HCT116 (cell line): ENCODE measurements around the gene GAL3ST2. TPM values are rescaled to one million over a fixed set of nuclear protein-coding genes. Genes with fewer than 3 reads are reported as not detected.

Experiments
- ATAC-seq: fragments of 200-7000 bp; cut with Tn5 transposase; 2 replicates; pipeline ENCODE4 v1.9.1; 2020; ENCODE audit warnings: mild to moderate bottlenecking, moderate library complexity
- BruUV-seq: library from RNA; stranded (reverse); fragments of 400-500 nt; replicated peaks from 2 replicates; lab custom pipeline; 2021; lab: Mats Ljungman, UMichigan
- CTCF ChIA-PET: fragments of 300-600 bp; sonication (Branson Sonifier 250); formaldehyde crosslinking; loops from one replicate; lab custom pipeline; 2021; ENCODE audit warnings: antibody characterized with exemption; lab: Charles Lee
- POLR2A ChIA-PET: fragments of 300-600, 350-600 bp; sonication (Branson Sonifier 250); formaldehyde crosslinking; loops from one replicate; lab custom pipeline; 2021; ENCODE audit warnings: antibody characterized with exemption; lab: Charles Lee
- RAD21 ChIA-PET, 2 experiments: fragments of 300-600 bp; sonication (Branson Sonifier 250); formaldehyde crosslinking; loops; one replicate each; lab custom pipeline; 2023; ENCODE audit warnings: low total read pairs in 2 of 2; ENCODE audit not compliant: uncharacterized antibody in 2 of 2, unreplicated experiment in 2 of 2, low non-redundant PET in 1 of 2; lab: Charles Lee
- DNase-seq: peaks from one replicate; pipeline ENCODE4 v3.0.0-alpha.2; 2010; ENCODE audit warnings: low read depth, low spot score
- H2AFZ ChIP-seq: fragments of 200-600 bp; shearing (Covaris generic), sonication (generic); 2 replicates; pipeline ENCODE4 v1.6.1; 2017; ENCODE audit warnings: low read depth, mixed run types, mixed read lengths, antibody characterized with exemption, low read length; ENCODE audit not compliant: poor library complexity, severe bottlenecking
- H3K27ac ChIP-seq: 2 replicates; pipeline ENCODE4 v1.5.1; 2012; ENCODE audit warnings: low read depth, low read length
- H3K27me3 ChIP-seq: fragments of 200-600 bp; sonication (generic); 2 replicates; pipeline ENCODE4 v1.6.1; 2016; ENCODE audit warnings: mixed run types, low read length, mixed read lengths; ENCODE audit not compliant: insufficient read depth
- H3K36me3 ChIP-seq, 2 experiments: fragments of 200-500 bp in 1 of 2; fragments of 200-600 bp in 1 of 2; sonication (Bioruptor generic) in 1 of 2; sonication (generic) in 1 of 2; 2 replicates each; pipeline versions ENCODE4 v1.5.1 to v1.6.1; 2014 to 2016; ENCODE audit warnings: low read length in 2 of 2, inconsistent platforms in 1 of 2, mixed read lengths in 1 of 2, mixed run types in 1 of 2; ENCODE audit not compliant: insufficient read depth in 2 of 2, control insufficient read depth in 1 of 2
- H3K4me1 ChIP-seq, 2 experiments: fragments of 200-600 bp in 1 of 2; sonication (generic) in 1 of 2; 2 replicates each; pipeline versions ENCODE4 v1.5.1 to v1.6.1; 2012 to 2017; ENCODE audit warnings: low read length in 2 of 2, inconsistent platforms in 1 of 2, mild to moderate bottlenecking in 1 of 2, mixed read lengths in 1 of 2, mixed run types in 1 of 2, moderate library complexity in 1 of 2; ENCODE audit not compliant: insufficient read depth in 2 of 2, control insufficient read depth in 1 of 2
- H3K4me2 ChIP-seq: fragments of 200-600 bp; sonication (generic); 2 replicates; pipeline ENCODE4 v1.6.1; 2017; ENCODE audit warnings: mixed run types, low read length, mixed read lengths
- H3K4me3 ChIP-seq, 2 experiments: fragments of 200-600 bp in 1 of 2; sonication (generic) in 1 of 2; replicated peaks in 1 of 2; 2 replicates each; pipeline ENCODE4 v1.5.1; 2011 to 2016; ENCODE audit warnings: low read length in 2 of 2, control low read depth in 1 of 2, low read depth in 1 of 2, mild to moderate bottlenecking in 1 of 2, mixed read lengths in 1 of 2, mixed run types in 1 of 2
- H3K79me2 ChIP-seq: fragments of 200-600 bp; sonication (generic); 2 replicates; pipeline ENCODE4 v1.6.1; 2017; ENCODE audit warnings: mild to moderate bottlenecking, mixed run types, low read length, moderate library complexity, mixed read lengths; ENCODE audit not compliant: insufficient read depth
- H3K9ac ChIP-seq: fragments of 200-600 bp; sonication (generic); 2 replicates; pipeline ENCODE4 v1.6.1; 2016; ENCODE audit warnings: low read length, mixed read lengths
- H3K9me2 ChIP-seq: fragments of 200-600 bp; sonication (generic), shearing (Covaris generic); 2 replicates; pipeline ENCODE4 v1.6.1; 2017; ENCODE audit warnings: mixed run types, mild to moderate bottlenecking, moderate library complexity; ENCODE audit not compliant: insufficient read depth
- H3K9me3 ChIP-seq, 2 experiments: fragments of 200-500 bp in 1 of 2; fragments of 200-600 bp in 1 of 2; sonication (Bioruptor generic) in 1 of 2; sonication (generic) in 1 of 2; 2 replicates each; pipeline ENCODE4 v1.6.1; 2014 to 2017; ENCODE audit warnings: low read length in 2 of 2, mixed read lengths in 2 of 2, inconsistent platforms in 1 of 2, low read depth in 1 of 2, mild to moderate bottlenecking in 1 of 2, mixed run types in 1 of 2, moderate library complexity in 1 of 2; ENCODE audit not compliant: control insufficient read depth in 1 of 2, insufficient read depth in 1 of 2
- H4K20me1 ChIP-seq: fragments of 200-600 bp; sonication (generic), shearing (Covaris generic); 2 replicates; pipeline ENCODE4 v1.6.1; 2017; ENCODE audit warnings: mixed run types, mild to moderate bottlenecking, moderate library complexity; ENCODE audit not compliant: insufficient read depth
- CBX3 ChIP-seq: IDR thresholded peaks from 2 replicates; pipeline ENCODE4 v1.6.1; 2012; ENCODE audit warnings: low read depth
- CEBPB ChIP-seq: IDR thresholded peaks from 2 replicates; pipeline ENCODE4 v1.6.1; 2012; ENCODE audit warnings: low read depth
- EGR1 ChIP-seq: IDR thresholded peaks from 2 replicates; pipeline ENCODE4 v1.6.1; 2012; ENCODE audit warnings: low read depth
- ELF1 ChIP-seq: IDR thresholded peaks from 2 replicates; pipeline ENCODE4 v1.6.1; 2012; ENCODE audit warnings: low read depth, borderline replicate concordance
- EZH2phosphoT487 ChIP-seq: fragments of 200-600 bp; IDR thresholded peaks from 2 replicates; pipeline ENCODE4 v1.6.1; 2018; ENCODE audit warnings: antibody characterized with exemption, borderline replicate concordance
- POLR2A ChIP-seq: IDR thresholded peaks from 2 replicates; pipeline ENCODE4 v1.7.0; 2011; ENCODE audit warnings: borderline replicate concordance; ENCODE audit not compliant: insufficient read depth, insufficient read length; ENCODE audit errors: extremely low read depth
- SIN3A ChIP-seq: IDR thresholded peaks from 2 replicates; pipeline ENCODE4 v1.6.1; 2012; ENCODE audit warnings: low read depth
- SRF ChIP-seq: IDR thresholded peaks from 2 replicates; pipeline ENCODE4 v1.6.1; 2012; ENCODE audit warnings: low read depth
- ZFX ChIP-seq: fragments of 450-650 bp; IDR thresholded peaks from 2 replicates; pipeline ENCODE4 v1.6.1; 2017
- ZNF274 ChIP-seq: fragments of 200-500 bp; sonication (Bioruptor generic); IDR thresholded peaks from 2 replicates; pipeline ENCODE4 v1.6.1; 2014; ENCODE audit warnings: mild to moderate bottlenecking, low read depth, low read length, inconsistent platforms
- intact Hi-C: fragments of 100-400 bp; cut with micrococcal nuclease; formaldehyde crosslinking; loops from 2 replicates; pipeline ENCODE4 v1.10.0; 2022
- total RNA-seq: library from RNA; stranded (reverse); gene quantifications from one replicate; pipeline ENCODE4 v1.2.1, GENCODE V29; 2021; ENCODE audit not compliant: unreplicated experiment
- TF ChIP-seq, protein P1 (sequence below): IDR thresholded peaks from 2 replicates; pipeline ENCODE4 v1.6.1; 2012
- TF ChIP-seq, protein P2 (sequence below): IDR thresholded peaks from 2 replicates; pipeline ENCODE4 v1.6.1; 2012
- TF ChIP-seq, protein P3 (sequence below): IDR thresholded peaks from 2 replicates; pipeline ENCODE4 v1.6.1; 2012; ENCODE audit warnings: low read depth
- TF ChIP-seq, protein P4 (sequence below), 3 experiments: fragments of 200-600 bp in 1 of 3; sonication (generic) in 1 of 3; IDR thresholded peaks in 2 of 3; conservative IDR thresholded peaks in 1 of 3; 2 replicates each; pipeline ENCODE4 v1.5.1; 2012 to 2017; ENCODE audit warnings: low read depth in 2 of 3, low read length in 2 of 3, antibody characterized with exemption in 1 of 3, borderline replicate concordance in 1 of 3, control low read depth in 1 of 3, mild to moderate bottlenecking in 1 of 3, mixed read lengths in 1 of 3, mixed run types in 1 of 3, moderate library complexity in 1 of 3; ENCODE audit not compliant: insufficient read depth in 1 of 3

GAL3ST2 gene
- total RNA-seq, 1 experiment from 2014 or later: 0.44 TPM

DNA sequence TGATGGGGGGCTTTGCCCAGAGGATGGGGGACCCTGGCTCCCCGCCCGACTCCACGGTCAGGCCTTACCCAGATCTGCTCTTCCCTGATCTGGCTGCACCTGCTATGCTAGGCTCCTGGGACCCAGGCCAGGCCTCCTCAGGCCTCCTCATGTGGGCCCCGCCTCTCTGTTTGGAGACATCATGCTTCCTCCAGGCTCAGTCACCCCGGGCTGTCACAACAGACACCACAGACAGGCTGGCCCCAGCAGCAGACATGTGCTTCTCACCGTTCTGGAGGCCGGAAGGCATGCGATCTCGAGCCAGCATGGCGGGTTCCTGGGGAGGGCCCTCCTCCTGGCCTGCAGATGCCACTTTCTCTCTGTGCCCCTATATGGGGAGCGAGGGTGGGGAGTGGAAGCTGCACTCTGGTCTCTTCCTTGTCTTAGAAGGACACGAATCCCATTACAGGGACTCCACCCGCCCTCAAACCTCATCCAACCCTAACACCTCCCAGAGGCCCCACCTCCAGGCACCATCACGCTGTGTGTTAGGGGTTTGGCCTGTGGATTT is 21.5 kb downstream of the GAL3ST2 start:
- no peaks in the 10 kb centered on the region for H3K9me3 ChIP-seq
- no peak overlapping the region for H2AFZ ChIP-seq
- no peak; the same call in 1 of the 2 replicates for ATAC-seq
- BruUV-seq: no TSS peak
- no peak overlapping the region for H3K9ac ChIP-seq
- no peaks in the 10 kb centered on the region for H3K79me2 ChIP-seq
- TF ChIP-seq ZFX: no peak
- TF ChIP-seq POLR2A: no peak
- H3K9me2 ChIP-seq: no peaks in the 10 kb centered on the region
- no peak overlapping the region for H3K4me3 ChIP-seq
- no peak for DNase-seq
- H4K20me1 ChIP-seq: no peaks in the 10 kb centered on the region
- RAD21 ChIA-PET: no interaction called here
- H3K27ac ChIP-seq: no peak overlapping the region
- H3K4me2 ChIP-seq: no peak overlapping the region
- no peaks in the 10 kb centered on the region for H3K36me3 ChIP-seq
- H3K27me3 ChIP-seq: no peaks in the 10 kb centered on the region
- H3K4me1 ChIP-seq: no peaks in the 10 kb centered on the region
- intact Hi-C loops: no loop called here
- POLR2A ChIA-PET: no interaction called here
- CTCF ChIA-PET: no interaction called here

DNA sequence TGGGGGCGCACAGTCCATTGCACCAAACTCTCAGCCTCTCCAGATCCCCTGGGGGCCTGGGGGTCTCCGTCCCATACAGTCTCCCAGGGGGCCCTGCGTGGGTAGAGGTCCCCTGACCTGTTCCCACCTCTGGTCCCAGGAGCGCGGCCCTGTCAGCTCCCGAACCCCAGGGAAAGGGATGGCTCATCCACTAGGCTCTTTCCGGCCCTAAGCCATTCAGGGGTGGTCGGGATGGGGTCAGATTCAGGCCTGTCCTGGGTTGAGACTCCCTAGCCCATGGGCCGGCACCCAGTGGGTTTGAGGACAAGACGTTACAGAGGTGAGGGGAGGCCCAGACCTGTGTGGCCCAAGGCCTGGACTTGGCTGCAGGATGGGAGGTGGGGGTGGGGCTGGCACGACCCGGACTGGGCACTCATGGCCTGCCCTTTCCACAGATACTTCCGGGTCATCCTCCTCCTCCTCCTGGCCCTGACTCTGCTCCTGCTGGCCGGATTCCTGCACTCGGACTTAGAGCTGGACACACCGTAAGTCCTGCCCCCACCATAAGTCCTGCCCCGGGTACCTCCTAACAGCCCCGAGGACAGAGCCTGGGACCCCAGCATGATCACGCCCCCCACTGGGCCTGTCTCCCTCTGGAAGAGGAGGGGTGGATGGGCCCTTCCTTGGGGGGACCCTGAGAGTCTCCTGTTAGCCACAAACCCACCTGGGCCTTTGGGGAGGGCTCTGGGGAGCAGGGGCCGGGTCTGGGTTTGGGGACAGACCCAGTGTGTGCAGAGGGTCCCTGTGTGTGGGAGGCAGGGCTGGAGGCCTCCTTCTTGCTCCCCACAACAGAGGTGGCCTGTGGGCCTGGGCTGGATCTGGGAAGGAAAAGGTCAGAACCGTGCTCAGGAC is 22.3 kb downstream of the GAL3ST2 start:
- Histone ChIP-seq H3K27me3 (no peaks in the 10 kb centered on the region), H3K4me3 (no peak overlapping the region), H3K9me2 (no peaks in the 10 kb centered on the region), H3K79me2 (no peaks in the 10 kb centered on the region), H3K9me3 (no peaks in the 10 kb centered on the region), H3K9ac (no peak overlapping the region), H4K20me1 (no peaks in the 10 kb centered on the region), H3K27ac (no peak overlapping the region), H2AFZ (no peak overlapping the region), H3K4me1 (no peaks in the 10 kb centered on the region), H3K4me2 (no peak overlapping the region), H3K36me3 (no peaks in the 10 kb centered on the region)
- intact Hi-C loops: no loop called here
- CTCF ChIA-PET: no interaction called here
- no peak for DNase-seq
- no peak for ATAC-seq
- no TSS peak for BruUV-seq
- RAD21 ChIA-PET: no interaction called here
- POLR2A ChIA-PET: no interaction called here
- TF ChIP-seq EZH2phosphoT487 (no peak), EGR1 (no peak), CBX3 (no peak), CEBPB (no peak), SIN3A (no peak), ZFX (no peak), SRF (no peak), ELF1 (no peak), ZNF274 (no peak)
- TF ChIP-seq, protein P1, sequence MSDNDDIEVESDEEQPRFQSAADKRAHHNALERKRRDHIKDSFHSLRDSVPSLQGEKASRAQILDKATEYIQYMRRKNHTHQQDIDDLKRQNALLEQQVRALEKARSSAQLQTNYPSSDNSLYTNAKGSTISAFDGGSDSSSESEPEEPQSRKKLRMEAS: no peak
- TF ChIP-seq, protein P2, sequence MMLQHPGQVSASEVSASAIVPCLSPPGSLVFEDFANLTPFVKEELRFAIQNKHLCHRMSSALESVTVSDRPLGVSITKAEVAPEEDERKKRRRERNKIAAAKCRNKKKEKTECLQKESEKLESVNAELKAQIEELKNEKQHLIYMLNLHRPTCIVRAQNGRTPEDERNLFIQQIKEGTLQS: no peak
- TF ChIP-seq, protein P3, sequence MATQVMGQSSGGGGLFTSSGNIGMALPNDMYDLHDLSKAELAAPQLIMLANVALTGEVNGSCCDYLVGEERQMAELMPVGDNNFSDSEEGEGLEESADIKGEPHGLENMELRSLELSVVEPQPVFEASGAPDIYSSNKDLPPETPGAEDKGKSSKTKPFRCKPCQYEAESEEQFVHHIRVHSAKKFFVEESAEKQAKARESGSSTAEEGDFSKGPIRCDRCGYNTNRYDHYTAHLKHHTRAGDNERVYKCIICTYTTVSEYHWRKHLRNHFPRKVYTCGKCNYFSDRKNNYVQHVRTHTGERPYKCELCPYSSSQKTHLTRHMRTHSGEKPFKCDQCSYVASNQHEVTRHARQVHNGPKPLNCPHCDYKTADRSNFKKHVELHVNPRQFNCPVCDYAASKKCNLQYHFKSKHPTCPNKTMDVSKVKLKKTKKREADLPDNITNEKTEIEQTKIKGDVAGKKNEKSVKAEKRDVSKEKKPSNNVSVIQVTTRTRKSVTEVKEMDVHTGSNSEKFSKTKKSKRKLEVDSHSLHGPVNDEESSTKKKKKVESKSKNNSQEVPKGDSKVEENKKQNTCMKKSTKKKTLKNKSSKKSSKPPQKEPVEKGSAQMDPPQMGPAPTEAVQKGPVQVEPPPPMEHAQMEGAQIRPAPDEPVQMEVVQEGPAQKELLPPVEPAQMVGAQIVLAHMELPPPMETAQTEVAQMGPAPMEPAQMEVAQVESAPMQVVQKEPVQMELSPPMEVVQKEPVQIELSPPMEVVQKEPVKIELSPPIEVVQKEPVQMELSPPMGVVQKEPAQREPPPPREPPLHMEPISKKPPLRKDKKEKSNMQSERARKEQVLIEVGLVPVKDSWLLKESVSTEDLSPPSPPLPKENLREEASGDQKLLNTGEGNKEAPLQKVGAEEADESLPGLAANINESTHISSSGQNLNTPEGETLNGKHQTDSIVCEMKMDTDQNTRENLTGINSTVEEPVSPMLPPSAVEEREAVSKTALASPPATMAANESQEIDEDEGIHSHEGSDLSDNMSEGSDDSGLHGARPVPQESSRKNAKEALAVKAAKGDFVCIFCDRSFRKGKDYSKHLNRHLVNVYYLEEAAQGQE: no peak
- TF ChIP-seq, protein P4, sequence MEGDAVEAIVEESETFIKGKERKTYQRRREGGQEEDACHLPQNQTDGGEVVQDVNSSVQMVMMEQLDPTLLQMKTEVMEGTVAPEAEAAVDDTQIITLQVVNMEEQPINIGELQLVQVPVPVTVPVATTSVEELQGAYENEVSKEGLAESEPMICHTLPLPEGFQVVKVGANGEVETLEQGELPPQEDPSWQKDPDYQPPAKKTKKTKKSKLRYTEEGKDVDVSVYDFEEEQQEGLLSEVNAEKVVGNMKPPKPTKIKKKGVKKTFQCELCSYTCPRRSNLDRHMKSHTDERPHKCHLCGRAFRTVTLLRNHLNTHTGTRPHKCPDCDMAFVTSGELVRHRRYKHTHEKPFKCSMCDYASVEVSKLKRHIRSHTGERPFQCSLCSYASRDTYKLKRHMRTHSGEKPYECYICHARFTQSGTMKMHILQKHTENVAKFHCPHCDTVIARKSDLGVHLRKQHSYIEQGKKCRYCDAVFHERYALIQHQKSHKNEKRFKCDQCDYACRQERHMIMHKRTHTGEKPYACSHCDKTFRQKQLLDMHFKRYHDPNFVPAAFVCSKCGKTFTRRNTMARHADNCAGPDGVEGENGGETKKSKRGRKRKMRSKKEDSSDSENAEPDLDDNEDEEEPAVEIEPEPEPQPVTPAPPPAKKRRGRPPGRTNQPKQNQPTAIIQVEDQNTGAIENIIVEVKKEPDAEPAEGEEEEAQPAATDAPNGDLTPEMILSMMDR (IDR thresholded peaks at IDR 0.05 in 2 of 3, conservative IDR thresholded peaks at IDR 0.05 in 1 of 3; ENCODE audit: borderline replicate concordance in 1 of 3, insufficient read depth in 1 of 3, low read depth in 2 of 3, low read length in 2 of 3): no peak
